Effector memory CD4-positive, alpha-beta T cell (primary cell): ENCODE measurements around the gene EYS.
"Not testable (repeated sequence)": the region's sequence is repeated elsewhere in the genome, so short reads cannot be mapped to it uniquely, and the experiment has no call there.

ENCODE experiments used
- DNase-seq, 3 donors: peaks; one replicate each; pipeline ENCODE4 v3.0.0-alpha.2; 2020
- H3K27ac ChIP-seq: 2 replicates; pipeline ENCODE4 v1.7.0; 2013; ENCODE audit warnings: mild to moderate bottlenecking, low read length, moderate library complexity; ENCODE audit not compliant: insufficient read depth, poor library complexity, severe bottlenecking
- H3K27me3 ChIP-seq: replicated peaks from 2 replicates; pipeline ENCODE4 v1.7.0; 2013; ENCODE audit warnings: mild to moderate bottlenecking, low read length; ENCODE audit not compliant: insufficient read depth, control insufficient read depth, poor library complexity, severe bottlenecking
- H3K36me3 ChIP-seq: 2 replicates; pipeline ENCODE4 v1.7.0; 2013; ENCODE audit warnings: mild to moderate bottlenecking, low read length, moderate library complexity; ENCODE audit not compliant: control insufficient read depth, insufficient read depth
- H3K4me1 ChIP-seq: 2 replicates; pipeline ENCODE4 v1.7.0; 2013; ENCODE audit warnings: low read length, mild to moderate bottlenecking; ENCODE audit not compliant: control insufficient read depth, insufficient read depth, poor library complexity, severe bottlenecking
- H3K4me3 ChIP-seq: 2 replicates; pipeline ENCODE4 v1.7.0; 2013; ENCODE audit warnings: low read length, low read depth, mild to moderate bottlenecking; ENCODE audit not compliant: insufficient read depth, poor library complexity, severe bottlenecking
- H3K9me3 ChIP-seq: 2 replicates; pipeline ENCODE4 v1.7.0; 2013; ENCODE audit warnings: mild to moderate bottlenecking, low read length, moderate library complexity; ENCODE audit not compliant: control insufficient read depth

Gene EYS

GRCh38 chr6:63899550-63899949 is 1807.5 kb downstream of the EYS start:
- no peak overlapping the region for H3K27ac ChIP-seq
- no peak overlapping the region for H3K4me3 ChIP-seq
- H3K9me3 ChIP-seq, result no peaks in the 10 kb centered on the region
- no peak for DNase-seq
- no peaks in the 10 kb centered on the region for H3K4me1 ChIP-seq
- H3K36me3 ChIP-seq, result no peaks in the 10 kb centered on the region
- H3K27me3 ChIP-seq, result no peaks in the 10 kb centered on the region

DNA sequence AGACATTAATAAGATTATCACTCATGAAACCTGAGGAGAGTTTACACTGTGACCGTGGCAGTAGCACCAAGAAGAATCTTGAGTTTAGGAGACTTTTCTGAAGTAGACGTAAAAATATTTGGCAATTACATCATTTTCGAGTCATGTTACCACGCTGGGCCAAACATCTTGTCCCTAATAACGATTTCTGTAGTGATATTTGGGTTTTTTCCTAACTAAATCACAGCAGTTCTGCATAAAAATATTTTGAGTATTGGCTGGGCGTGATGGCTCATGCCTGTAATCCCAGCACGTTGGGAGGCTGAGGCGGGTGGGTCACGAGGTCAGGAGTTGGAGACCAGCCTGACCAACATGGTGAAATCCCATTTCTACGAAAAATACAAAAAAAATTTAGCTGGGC is 1809.1 kb downstream of the EYS start:
- H3K27ac ChIP-seq, result no peak overlapping the region
- DNase-seq, result no peak

GRCh38 chr6:63897459-63897858 is 1809.6 kb downstream of the EYS start:
- no peak for DNase-seq
- no peak overlapping the region for H3K4me3 ChIP-seq
- H3K27me3 ChIP-seq, result no peaks in the 10 kb centered on the region
- H3K36me3 ChIP-seq, result no peaks in the 10 kb centered on the region
- no peak overlapping the region for H3K27ac ChIP-seq
- H3K4me1 ChIP-seq, result no peaks in the 10 kb centered on the region
- H3K9me3 ChIP-seq, result no peaks in the 10 kb centered on the region

More for the DNA sequence above, 1809.1 kb downstream of the EYS start:
- H3K36me3 ChIP-seq, result no peaks in the 10 kb centered on the region
- H3K4me1 ChIP-seq, result no peaks in the 10 kb centered on the region
- no peaks in the 10 kb centered on the region for H3K27me3 ChIP-seq
- no peaks in the 10 kb centered on the region for H3K9me3 ChIP-seq
- no peak overlapping the region for H3K4me3 ChIP-seq

DNA sequence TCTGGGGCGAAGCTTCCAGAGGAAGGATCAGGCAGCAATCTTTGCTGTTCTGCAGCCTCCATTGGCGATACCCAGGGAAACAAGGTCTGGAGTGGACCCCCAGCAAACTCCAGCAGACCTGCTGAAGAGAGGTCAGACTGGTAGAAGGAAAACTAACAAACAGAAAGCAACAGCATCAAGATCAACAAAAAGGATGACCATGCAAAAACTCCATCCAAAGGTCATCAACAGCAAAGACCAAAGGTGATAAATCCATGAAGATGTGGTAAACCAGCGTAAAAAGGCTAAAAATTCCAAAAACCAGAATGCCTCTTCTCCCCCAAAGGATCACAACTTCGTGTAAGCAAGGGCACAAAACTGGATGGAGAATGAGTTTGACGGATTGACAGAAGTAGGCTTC is 1818.6 kb downstream of the EYS start:
- DNase-seq, result no peak
- H3K27ac ChIP-seq, result no peak overlapping the region
- no peak overlapping the region for H3K4me3 ChIP-seq
- H3K27me3 ChIP-seq, result no peaks in the 10 kb centered on the region
- H3K9me3 ChIP-seq, result no peaks in the 10 kb centered on the region
- H3K4me1 ChIP-seq, result no peaks in the 10 kb centered on the region
- no peaks in the 10 kb centered on the region for H3K36me3 ChIP-seq

DNA sequence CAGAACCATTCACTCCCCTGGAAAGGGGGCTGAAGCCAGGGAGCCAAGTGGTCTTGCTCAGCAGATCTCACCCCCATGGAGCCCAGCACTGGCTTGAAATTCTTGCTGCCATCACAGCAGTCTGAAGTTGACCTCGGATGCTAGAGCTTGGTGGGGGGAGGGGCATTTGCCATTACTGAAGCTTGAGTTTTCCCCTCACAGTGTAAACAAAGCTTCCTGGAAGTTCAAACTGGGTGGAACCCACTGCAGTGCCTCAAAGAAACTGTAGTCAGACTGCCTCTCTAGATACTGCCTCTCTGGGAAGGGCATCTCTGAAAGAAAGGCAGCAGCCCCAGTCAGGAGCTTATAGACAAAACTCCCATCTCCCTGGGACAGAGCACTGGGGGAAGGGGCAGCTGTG is 1819.2 kb downstream of the EYS start:
- not testable (repeated sequence) for H3K36me3 ChIP-seq, H3K9me3 ChIP-seq, H3K27ac ChIP-seq, H3K4me1 ChIP-seq, DNase-seq, H3K27me3 ChIP-seq, H3K4me3 ChIP-seq

DNA sequence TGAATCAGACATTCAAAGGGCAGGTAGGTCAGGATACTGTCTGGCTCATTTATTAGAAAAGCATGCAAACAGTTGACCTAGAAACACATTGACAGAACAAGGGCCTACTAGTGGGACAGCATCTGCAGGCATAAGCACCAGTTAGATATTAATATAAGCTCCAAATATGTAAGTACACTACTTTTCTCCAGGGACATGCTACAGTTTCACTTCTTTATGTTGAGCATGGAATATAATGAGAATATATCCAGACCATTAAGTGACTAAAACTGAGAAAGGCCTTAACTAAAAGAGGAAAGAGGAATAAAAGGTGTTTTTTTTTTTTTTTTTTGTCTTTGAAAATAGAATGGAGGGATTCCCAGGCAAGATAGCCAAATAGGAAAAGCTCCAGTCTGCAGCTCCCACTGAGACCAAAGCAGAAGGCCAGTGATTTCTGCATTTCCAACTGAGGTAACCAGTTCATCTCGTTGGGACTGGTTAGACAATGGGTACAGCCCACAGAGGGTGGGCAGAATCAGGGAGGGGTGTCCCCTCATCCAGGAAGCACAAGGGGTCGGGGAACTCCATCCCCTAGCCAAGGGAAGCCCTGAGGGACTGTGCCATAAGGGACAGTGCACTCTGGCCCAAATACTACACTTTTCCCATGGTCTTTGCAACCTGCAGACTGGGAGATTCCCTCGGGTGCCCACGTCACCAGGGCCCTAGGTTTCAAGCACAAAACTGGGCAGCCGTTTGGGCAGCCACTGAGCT is 1819.8 kb downstream of the EYS start:
- Histone ChIP-seq H3K36me3 (no peaks in the 10 kb centered on the region), H3K4me1 (no peaks in the 10 kb centered on the region)

DNA sequence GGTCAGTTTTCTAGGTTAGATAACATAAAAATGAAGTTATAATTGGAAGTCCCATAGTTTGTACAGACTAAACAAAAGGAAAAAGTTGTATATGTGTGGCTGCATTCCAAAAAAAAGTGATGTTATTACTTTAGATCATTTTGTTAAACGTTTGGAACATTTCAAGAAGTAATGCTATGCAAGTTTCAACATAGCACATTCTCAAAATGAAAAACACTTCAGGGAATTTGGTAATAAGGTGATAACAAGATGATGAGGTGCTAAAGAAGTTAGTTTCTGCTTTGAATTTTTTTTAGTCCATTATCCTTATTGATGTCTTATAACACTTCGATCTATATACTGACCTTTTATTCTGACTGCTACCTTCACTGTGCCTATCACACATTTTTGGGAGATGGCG is 1820.7 kb downstream of the EYS start:
- H3K9me3 ChIP-seq, result no peaks in the 10 kb centered on the region
- no peak overlapping the region for H3K27ac ChIP-seq
- H3K27me3 ChIP-seq, result no peaks in the 10 kb centered on the region
- no peak overlapping the region for H3K4me3 ChIP-seq
- DNase-seq, result no peak
- H3K36me3 ChIP-seq, result no peaks in the 10 kb centered on the region
- H3K4me1 ChIP-seq, result no peaks in the 10 kb centered on the region

More for the DNA sequence above, 1819.8 kb downstream of the EYS start:
- no peak overlapping the region for H3K27ac ChIP-seq
- no peak overlapping the region for H3K4me3 ChIP-seq
- DNase-seq, result no peak
- H3K9me3 ChIP-seq, result no peaks in the 10 kb centered on the region
- no peaks in the 10 kb centered on the region for H3K27me3 ChIP-seq

GRCh38 chr6:63883597-63883996 is 1823.4 kb downstream of the EYS start:
- no peak overlapping the region for H3K27ac ChIP-seq
- DNase-seq, result no peak

DNA sequence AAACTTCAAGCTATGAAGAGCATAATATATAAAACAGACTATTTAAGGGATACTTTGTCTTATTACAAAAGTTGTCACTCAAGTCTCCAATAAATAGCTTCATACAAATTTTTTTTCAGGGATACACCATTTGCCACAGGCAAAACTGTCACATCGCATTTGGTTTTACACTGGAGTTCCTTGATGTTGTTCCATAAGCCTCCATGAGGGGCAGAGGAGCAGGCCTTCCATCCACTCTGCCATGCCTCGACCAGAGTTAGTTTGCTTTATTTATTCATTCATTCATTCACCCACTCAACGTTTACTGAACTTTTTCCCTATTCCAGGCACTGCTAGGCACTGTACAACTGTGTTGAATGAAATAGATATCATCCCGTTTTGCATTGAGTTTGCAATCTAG is 1824.8 kb downstream of the EYS start:
- Histone ChIP-seq H3K27me3 (no peaks in the 10 kb centered on the region), H3K36me3 (no peaks in the 10 kb centered on the region), H3K4me1 (no peaks in the 10 kb centered on the region), H3K4me3 (no peak overlapping the region), H3K9me3 (no peaks in the 10 kb centered on the region), H3K27ac (no peak overlapping the region)
- no peak for DNase-seq

More at GRCh38 chr6:63883597-63883996, 1823.4 kb downstream of the EYS start:
- Histone ChIP-seq H3K4me1 (no peaks in the 10 kb centered on the region), H3K36me3 (no peaks in the 10 kb centered on the region), H3K9me3 (no peaks in the 10 kb centered on the region), H3K4me3 (no peak overlapping the region), H3K27me3 (no peaks in the 10 kb centered on the region)

DNA sequence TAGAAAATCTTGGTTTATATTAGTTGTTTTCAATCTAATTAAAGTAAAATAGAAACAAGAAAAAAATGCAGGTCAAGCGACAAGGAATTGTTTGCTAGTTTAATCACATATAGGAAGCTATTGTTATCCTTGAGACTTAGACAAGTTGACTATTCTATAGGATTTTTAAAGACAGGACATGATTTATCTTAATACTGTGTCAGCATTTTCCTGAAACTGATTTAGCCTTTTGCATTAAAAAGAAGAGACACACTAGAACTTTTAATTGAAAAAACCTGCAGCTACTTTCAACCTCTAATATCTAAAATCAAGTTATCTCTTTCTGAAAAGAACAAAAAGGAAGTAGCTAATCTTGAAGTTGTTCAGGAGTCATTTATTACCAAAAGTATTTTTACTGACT is 1825.2 kb downstream of the EYS start:
- DNase-seq, result no peak
- Histone ChIP-seq H3K27me3 (no peaks in the 10 kb centered on the region), H3K27ac (no peak overlapping the region), H3K36me3 (no peaks in the 10 kb centered on the region), H3K4me1 (no peaks in the 10 kb centered on the region), H3K4me3 (no peak overlapping the region), H3K9me3 (no peaks in the 10 kb centered on the region)
